ENCODE results near the gene TMEM126B. TPM values are rescaled to one million over a fixed set of nuclear protein-coding genes. Genes with fewer than 3 reads are reported as not detected.
"Not testable (repeated sequence)": the region's sequence is repeated elsewhere in the genome, so short reads cannot be mapped to it uniquely, and the experiment has no call there.

The TMEM126B gene
- total RNA-seq, 1 donor from 2014 or later, result 44.3 TPM

DNA sequence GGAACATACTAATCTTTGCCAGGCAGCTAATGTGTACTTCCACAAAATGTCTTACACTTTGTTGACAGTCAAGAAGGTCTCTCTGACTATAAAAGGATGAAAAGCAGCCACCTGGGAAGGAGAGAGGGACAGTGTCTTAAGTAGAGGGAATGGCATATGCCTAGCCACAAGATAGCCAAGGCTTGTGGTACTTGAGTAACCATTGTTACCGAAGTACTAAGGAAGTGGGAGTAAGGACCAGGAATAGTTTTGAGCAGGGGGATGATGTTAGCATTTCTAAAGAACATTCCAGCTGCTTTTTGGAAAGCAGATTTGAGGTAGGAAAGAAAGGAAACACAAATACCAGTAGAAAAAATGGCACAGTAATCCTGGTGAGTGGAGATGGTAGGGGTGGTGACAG lies 22.7 kb downstream of the TMEM126B start:
- TF ChIP-seq, protein P1, sequence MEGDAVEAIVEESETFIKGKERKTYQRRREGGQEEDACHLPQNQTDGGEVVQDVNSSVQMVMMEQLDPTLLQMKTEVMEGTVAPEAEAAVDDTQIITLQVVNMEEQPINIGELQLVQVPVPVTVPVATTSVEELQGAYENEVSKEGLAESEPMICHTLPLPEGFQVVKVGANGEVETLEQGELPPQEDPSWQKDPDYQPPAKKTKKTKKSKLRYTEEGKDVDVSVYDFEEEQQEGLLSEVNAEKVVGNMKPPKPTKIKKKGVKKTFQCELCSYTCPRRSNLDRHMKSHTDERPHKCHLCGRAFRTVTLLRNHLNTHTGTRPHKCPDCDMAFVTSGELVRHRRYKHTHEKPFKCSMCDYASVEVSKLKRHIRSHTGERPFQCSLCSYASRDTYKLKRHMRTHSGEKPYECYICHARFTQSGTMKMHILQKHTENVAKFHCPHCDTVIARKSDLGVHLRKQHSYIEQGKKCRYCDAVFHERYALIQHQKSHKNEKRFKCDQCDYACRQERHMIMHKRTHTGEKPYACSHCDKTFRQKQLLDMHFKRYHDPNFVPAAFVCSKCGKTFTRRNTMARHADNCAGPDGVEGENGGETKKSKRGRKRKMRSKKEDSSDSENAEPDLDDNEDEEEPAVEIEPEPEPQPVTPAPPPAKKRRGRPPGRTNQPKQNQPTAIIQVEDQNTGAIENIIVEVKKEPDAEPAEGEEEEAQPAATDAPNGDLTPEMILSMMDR (IDR thresholded peaks at IDR 0.05), result no peak
- Mint-ChIP-seq H3K9me3 (ENCODE audit: unreplicated experiment) (no peaks in the 10 kb centered on the region), H3K27me3 (ENCODE audit: unreplicated experiment) (no peaks in the 10 kb centered on the region), H3K4me3 (ENCODE audit: unreplicated experiment) (no peak overlapping the region), H3K36me3 (ENCODE audit: unreplicated experiment) (peaks cover 5% of the 10 kb centered on the region), H3K27ac (ENCODE audit: unreplicated experiment) (no peak overlapping the region), H3K4me1 (ENCODE audit: unreplicated experiment) (peaks cover 22% of the 10 kb centered on the region)
- no peak for DNase-seq (ENCODE audit: extremely low spot score, unreplicated experiment)

DNA sequence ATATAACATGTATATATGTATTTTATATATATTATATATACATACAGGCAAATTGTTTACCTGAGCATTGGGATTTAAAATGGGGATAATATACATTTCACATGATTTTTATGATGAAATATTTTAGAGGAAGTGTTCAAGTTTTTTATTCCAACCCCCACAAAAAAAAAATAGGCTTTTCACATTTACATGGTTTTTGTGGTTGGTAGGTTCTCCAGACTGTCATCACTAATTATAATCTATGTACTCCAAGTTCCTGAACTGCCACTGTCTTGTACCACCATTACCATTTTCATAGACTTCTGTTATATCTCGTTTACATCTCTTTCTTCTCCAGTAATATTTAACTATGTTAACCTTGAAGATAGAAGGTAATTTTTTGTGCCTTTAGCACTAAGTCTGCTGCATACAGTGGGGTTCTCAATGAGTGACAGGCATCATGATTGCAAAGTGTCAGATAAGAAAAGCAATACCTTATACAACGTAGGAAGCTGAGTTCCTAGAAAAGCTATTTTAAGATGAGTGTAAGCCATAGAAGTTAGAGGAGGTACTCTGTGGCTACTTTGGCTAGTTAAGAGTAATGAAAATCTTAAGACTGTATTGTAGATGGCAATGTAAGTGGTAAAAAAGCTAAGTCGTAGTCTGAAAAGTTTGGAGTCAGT lies 24.5 kb downstream of the TMEM126B start:
- H3K9me3 Mint-ChIP-seq (ENCODE audit: unreplicated experiment), result no peaks in the 10 kb centered on the region
- H3K27me3 Mint-ChIP-seq (ENCODE audit: unreplicated experiment), result no peaks in the 10 kb centered on the region
- peak overlapping the region; percentile 29 for H3K27ac Mint-ChIP-seq (ENCODE audit: unreplicated experiment)
- peaks cover 17% of the 10 kb centered on the region for H3K36me3 Mint-ChIP-seq (ENCODE audit: unreplicated experiment)
- peaks cover 20% of the 10 kb centered on the region for H3K4me1 Mint-ChIP-seq (ENCODE audit: unreplicated experiment)
- no peak overlapping the region for H3K4me3 Mint-ChIP-seq (ENCODE audit: unreplicated experiment)
- no peak for DNase-seq (ENCODE audit: extremely low spot score, unreplicated experiment)
- TF ChIP-seq, protein P1 (IDR thresholded peaks at IDR 0.05), result no peak

DNA sequence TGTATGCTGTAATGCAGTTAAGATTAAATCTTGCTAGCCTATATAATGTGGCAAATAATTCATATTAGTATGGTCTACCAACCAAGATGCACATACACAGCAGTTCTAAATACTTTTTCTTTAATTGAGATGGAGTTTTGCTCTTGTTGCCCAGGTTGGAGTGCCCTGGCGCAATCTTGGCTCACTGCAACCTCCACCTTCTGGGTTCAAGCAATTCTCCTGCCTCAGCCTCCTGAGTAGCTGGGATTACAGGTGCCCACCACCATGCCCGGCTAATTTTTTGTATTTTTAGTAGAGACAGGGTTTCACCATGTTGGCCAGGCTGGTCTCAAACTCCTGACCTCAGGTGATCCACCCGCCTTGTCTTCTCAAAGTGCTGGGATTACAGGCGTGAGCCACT lies 25.9 kb downstream of the TMEM126B start:
- peaks cover 11% of the 10 kb centered on the region for H3K4me1 Mint-ChIP-seq (ENCODE audit: unreplicated experiment)
- not testable (repeated sequence) for H3K27ac Mint-ChIP-seq (ENCODE audit: unreplicated experiment); H3K9me3 Mint-ChIP-seq (ENCODE audit: unreplicated experiment); H3K4me3 Mint-ChIP-seq (ENCODE audit: unreplicated experiment); H3K27me3 Mint-ChIP-seq (ENCODE audit: unreplicated experiment); DNase-seq (ENCODE audit: extremely low spot score, unreplicated experiment)
- peaks cover 25% of the 10 kb centered on the region for H3K36me3 Mint-ChIP-seq (ENCODE audit: unreplicated experiment)

DNA sequence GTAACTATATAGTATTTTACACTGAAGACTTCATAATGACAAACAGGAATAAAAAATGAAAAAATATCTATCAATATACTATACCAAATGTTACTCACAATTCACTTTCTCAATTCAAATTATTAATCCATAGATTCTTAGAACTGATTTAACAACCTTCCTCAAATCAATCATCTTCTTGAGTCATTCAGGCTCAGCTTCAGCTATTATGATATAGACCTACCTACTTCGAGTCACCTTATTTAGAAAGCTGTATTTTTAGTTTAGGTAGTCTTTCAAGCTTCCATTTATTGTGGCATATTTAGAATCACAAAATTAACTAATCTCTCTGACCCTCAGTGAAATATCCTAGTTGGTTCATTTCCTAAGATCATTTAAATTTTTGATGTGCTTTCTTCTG lies 28.4 kb downstream of the TMEM126B start:
- TF ChIP-seq, protein P1 (IDR thresholded peaks at IDR 0.05), result no peak
- Mint-ChIP-seq H3K27ac (ENCODE audit: unreplicated experiment) (no peak overlapping the region), H3K4me3 (ENCODE audit: unreplicated experiment) (no peak overlapping the region), H3K36me3 (ENCODE audit: unreplicated experiment) (peaks cover 41% of the 10 kb centered on the region), H3K27me3 (ENCODE audit: unreplicated experiment) (no peaks in the 10 kb centered on the region), H3K9me3 (ENCODE audit: unreplicated experiment) (no peaks in the 10 kb centered on the region), H3K4me1 (ENCODE audit: unreplicated experiment) (peaks cover 28% of the 10 kb centered on the region)
- no peak for DNase-seq (ENCODE audit: extremely low spot score, unreplicated experiment)

DNA sequence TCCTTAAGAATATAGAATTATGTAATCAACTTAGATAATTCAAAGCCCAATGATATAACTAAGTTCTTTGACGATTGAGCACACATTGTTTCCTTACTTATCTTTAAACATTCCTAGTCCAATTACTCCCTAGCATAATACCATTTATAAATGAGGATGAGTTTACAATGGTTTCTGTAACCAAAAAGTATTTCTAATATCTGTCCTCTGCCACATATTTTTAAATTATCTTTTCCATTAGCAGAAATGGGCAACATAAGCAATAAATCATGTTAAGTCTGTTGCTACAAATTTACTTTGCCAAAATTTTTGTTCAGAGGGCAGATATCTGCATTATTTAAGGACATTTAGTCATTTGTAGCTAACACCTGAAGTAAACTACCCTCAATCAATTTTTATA lies 29.8 kb downstream of the TMEM126B start:
- no peak for DNase-seq (ENCODE audit: extremely low spot score, unreplicated experiment)
- no peaks in the 10 kb centered on the region for H3K27me3 Mint-ChIP-seq (ENCODE audit: unreplicated experiment)
- no peak overlapping the region for H3K27ac Mint-ChIP-seq (ENCODE audit: unreplicated experiment)
- TF ChIP-seq, protein P1 (IDR thresholded peaks at IDR 0.05), result no peak
- H3K4me1 Mint-ChIP-seq (ENCODE audit: unreplicated experiment), result peaks cover 37% of the 10 kb centered on the region
- no peaks in the 10 kb centered on the region for H3K9me3 Mint-ChIP-seq (ENCODE audit: unreplicated experiment)
- H3K36me3 Mint-ChIP-seq (ENCODE audit: unreplicated experiment), result peaks cover 39% of the 10 kb centered on the region
- no peak overlapping the region for H3K4me3 Mint-ChIP-seq (ENCODE audit: unreplicated experiment)
